Activated T-cell treated with anti-CD3 and anti-CD28 coated beads, Interleukin-2, amount 50 U/mL, for 4 hours (primary cell): Measurements from ENCODE around the gene FASN. TPM values are rescaled to one million over a fixed set of nuclear protein-coding genes. Genes with fewer than 3 reads are reported as not detected.

ENCODE experiments used
- ATAC-seq, 2 donors: fragments of 200-7000 bp; cut with Tn5 transposase; one replicate each; pipeline ENCODE4 v1.10.0; 2021
- DNase-seq: peaks from one replicate; pipeline ENCODE4 v3.0.0-alpha.2; 2020
- H3K27me3 Mint-ChIP-seq: one replicate; pipeline ENCODE4 v1.8.0; 2021; ENCODE audit warnings: low read depth, mixed read lengths
- H3K36me3 Mint-ChIP-seq: one replicate; pipeline ENCODE4 v1.8.0; 2022; ENCODE audit warnings: mixed read lengths; ENCODE audit not compliant: insufficient read depth
- H3K4me1 Mint-ChIP-seq: one replicate; pipeline ENCODE4 v1.8.0; 2021; ENCODE audit warnings: low read depth, mixed read lengths
- H3K4me3 Mint-ChIP-seq: one replicate; pipeline ENCODE4 v1.8.0; 2021; ENCODE audit warnings: mild to moderate bottlenecking, moderate library complexity, mixed read lengths
- H3K9me3 Mint-ChIP-seq: one replicate; pipeline ENCODE4 v1.8.0; 2021; ENCODE audit warnings: mixed read lengths
- total RNA-seq, 3 donors: library from RNA; stranded (reverse); gene quantifications; one replicate each; pipeline ENCODE4 v1.2.1, GENCODE V29; 2021

FASN gene
- total RNA-seq, 3 donors from 2014 or later = 365 to 468 (median 403) TPM

GRCh38 chr17:82124101-82124500 is 26.1 kb upstream of the FASN start:
- Mint-ChIP-seq H3K9me3 (no peaks in the 10 kb centered on the region), H3K4me1 (peaks cover 78% of the 10 kb centered on the region), H3K4me3 (no peak overlapping the region), H3K36me3 (peaks cover 5% of the 10 kb centered on the region), H3K27me3 (no peaks in the 10 kb centered on the region)
- DNase-seq = no peak
- no peak for ATAC-seq

- Mint-ChIP-seq H3K27me3 (no peaks in the 10 kb centered on the region), H3K4me3 (no peak overlapping the region), H3K36me3 (peaks cover 9% of the 10 kb centered on the region), H3K4me1 (peaks cover 61% of the 10 kb centered on the region), H3K9me3 (no peaks in the 10 kb centered on the region)
- no peak for DNase-seq
- ATAC-seq = no peak
Observed at GRCh38 chr17:82121660-82122629, 23.9 kb upstream of the FASN start.

GRCh38 chr17:82121246-82121645 is 23.2 kb upstream of the FASN start:
- H3K27me3 Mint-ChIP-seq = no peaks in the 10 kb centered on the region
- H3K36me3 Mint-ChIP-seq = peaks cover 9% of the 10 kb centered on the region
- H3K4me1 Mint-ChIP-seq = peaks cover 54% of the 10 kb centered on the region
- DNase-seq (no peak), ATAC-seq (no peak)
- no peak overlapping the region for H3K4me3 Mint-ChIP-seq
- no peaks in the 10 kb centered on the region for H3K9me3 Mint-ChIP-seq

GRCh38 chr17:82120148-82120547 is 22.1 kb upstream of the FASN start:
- Mint-ChIP-seq H3K36me3 (peaks cover 9% of the 10 kb centered on the region), H3K4me1 (peaks cover 46% of the 10 kb centered on the region), H3K4me3 (no peak overlapping the region), H3K27me3 (no peaks in the 10 kb centered on the region), H3K9me3 (no peaks in the 10 kb centered on the region)
- DNase-seq (no peak), ATAC-seq (peak; percentile 91 to 92)

GRCh38 chr17:82118815-82119380 is 20.9 kb upstream of the FASN start:
- Mint-ChIP-seq H3K27me3 (no peaks in the 10 kb centered on the region), H3K9me3 (no peaks in the 10 kb centered on the region), H3K4me3 (no peak overlapping the region), H3K36me3 (peaks cover 7% of the 10 kb centered on the region), H3K4me1 (peaks cover 35% of the 10 kb centered on the region)
- ATAC-seq = no peak
- no peak for DNase-seq

GRCh38 chr17:82118168-82118814 is 20.3 kb upstream of the FASN start:
- Mint-ChIP-seq H3K9me3 (no peaks in the 10 kb centered on the region), H3K4me1 (peaks cover 29% of the 10 kb centered on the region), H3K27me3 (no peaks in the 10 kb centered on the region), H3K4me3 (no peak overlapping the region), H3K36me3 (peaks cover 9% of the 10 kb centered on the region)
- no peak for DNase-seq
- ATAC-seq = no peak

GRCh38 chr17:82117139-82118090 is 19.4 kb upstream of the FASN start:
- ATAC-seq = no peak
- DNase-seq = no peak
- Mint-ChIP-seq H3K9me3 (no peaks in the 10 kb centered on the region), H3K4me3 (no peak overlapping the region), H3K4me1 (peaks cover 23% of the 10 kb centered on the region), H3K27me3 (no peaks in the 10 kb centered on the region), H3K36me3 (peaks cover 6% of the 10 kb centered on the region)

- DNase-seq = no peak
- no peak for ATAC-seq
- H3K4me3 Mint-ChIP-seq = no peak overlapping the region
Observed at GRCh38 chr17:82116246-82116645, 18.2 kb upstream of the FASN start.

GRCh38 chr17:82114872-82115271 is 16.8 kb upstream of the FASN start:
- DNase-seq (no peak), ATAC-seq (no peak)
- no peak overlapping the region for H3K4me3 Mint-ChIP-seq
- H3K27me3 Mint-ChIP-seq = no peaks in the 10 kb centered on the region
- no peaks in the 10 kb centered on the region for H3K9me3 Mint-ChIP-seq
- H3K4me1 Mint-ChIP-seq = peaks cover 6% of the 10 kb centered on the region
- H3K36me3 Mint-ChIP-seq = peaks cover 8% of the 10 kb centered on the region

More at GRCh38 chr17:82116246-82116645, 18.2 kb upstream of the FASN start:
- H3K36me3 Mint-ChIP-seq = peaks cover 8% of the 10 kb centered on the region
- H3K4me1 Mint-ChIP-seq = peaks cover 12% of the 10 kb centered on the region
- no peaks in the 10 kb centered on the region for H3K9me3 Mint-ChIP-seq
- no peaks in the 10 kb centered on the region for H3K27me3 Mint-ChIP-seq

- H3K4me3 Mint-ChIP-seq = no peak overlapping the region
- H3K4me1 Mint-ChIP-seq = peaks cover 2% of the 10 kb centered on the region
- H3K36me3 Mint-ChIP-seq = peaks cover 8% of the 10 kb centered on the region
- no peaks in the 10 kb centered on the region for H3K27me3 Mint-ChIP-seq
- ATAC-seq (no peak), DNase-seq (no peak)
- no peaks in the 10 kb centered on the region for H3K9me3 Mint-ChIP-seq
Observed at GRCh38 chr17:82114447-82114846, 16.4 kb upstream of the FASN start.

- no peak overlapping the region for H3K4me3 Mint-ChIP-seq
- ATAC-seq (no peak), DNase-seq (no peak)
- peaks cover under 1% of the 10 kb centered on the region for H3K4me1 Mint-ChIP-seq
- H3K36me3 Mint-ChIP-seq = peaks cover 8% of the 10 kb centered on the region
- H3K27me3 Mint-ChIP-seq = no peaks in the 10 kb centered on the region
- H3K9me3 Mint-ChIP-seq = no peaks in the 10 kb centered on the region
Observed at GRCh38 chr17:82113941-82114340, 15.9 kb upstream of the FASN start.

GRCh38 chr17:82113422-82113821 is 15.4 kb upstream of the FASN start:
- no peak for ATAC-seq
- Mint-ChIP-seq H3K4me3 (no peak overlapping the region), H3K27me3 (no peaks in the 10 kb centered on the region), H3K9me3 (no peaks in the 10 kb centered on the region), H3K4me1 (peaks cover 3% of the 10 kb centered on the region), H3K36me3 (peaks cover 6% of the 10 kb centered on the region)
- no peak for DNase-seq

GRCh38 chr17:82112914-82113311 is 14.9 kb upstream of the FASN start:
- H3K4me1 Mint-ChIP-seq = peaks cover 5% of the 10 kb centered on the region
- ATAC-seq (no peak), DNase-seq (no peak)
- H3K27me3 Mint-ChIP-seq = no peaks in the 10 kb centered on the region
- no peak overlapping the region for H3K4me3 Mint-ChIP-seq
- no peaks in the 10 kb centered on the region for H3K9me3 Mint-ChIP-seq
- H3K36me3 Mint-ChIP-seq = peaks cover 5% of the 10 kb centered on the region
